Osteocyte (in vitro differentiated cells): Measurements from ENCODE around the gene GIPC2. TPM values are rescaled to one million over a fixed set of nuclear protein-coding genes. Genes with fewer than 3 reads are reported as not detected.

Experiments used
- DNase-seq: peaks from one replicate; pipeline ENCODE4 v3.0.0; 2021; ENCODE audit warnings: mixed read lengths; ENCODE audit not compliant: unreplicated experiment; ENCODE audit errors: extremely low spot score
- H3K27ac Mint-ChIP-seq: one replicate; pipeline ENCODE4 v1.8.0; 2021; ENCODE audit warnings: mild to moderate bottlenecking, mixed read lengths; ENCODE audit not compliant: unreplicated experiment
- H3K27me3 Mint-ChIP-seq: one replicate; pipeline ENCODE4 v1.8.0; 2021; ENCODE audit warnings: mixed read lengths; ENCODE audit not compliant: unreplicated experiment
- H3K36me3 Mint-ChIP-seq: one replicate; pipeline ENCODE4 v1.8.0; 2021; ENCODE audit warnings: mixed read lengths; ENCODE audit not compliant: unreplicated experiment
- H3K4me1 Mint-ChIP-seq: one replicate; pipeline ENCODE4 v1.8.0; 2021; ENCODE audit warnings: mixed read lengths; ENCODE audit not compliant: unreplicated experiment
- H3K4me3 Mint-ChIP-seq: one replicate; pipeline ENCODE4 v1.8.0; 2021; ENCODE audit warnings: mild to moderate bottlenecking, moderate library complexity, mixed read lengths; ENCODE audit not compliant: unreplicated experiment
- H3K9me3 Mint-ChIP-seq: one replicate; pipeline ENCODE4 v1.8.0; 2021; ENCODE audit warnings: mixed read lengths; ENCODE audit not compliant: unreplicated experiment
- total RNA-seq: library from RNA; stranded (reverse); gene quantifications from 2 replicates; pipeline ENCODE4 v1.2.1, GENCODE V29; 2021
- TF ChIP-seq, protein P1 (sequence below): fragments of 200-600 bp; sonication (generic); IDR thresholded peaks from 2 replicates; pipeline ENCODE4 v1.5.0; 2021; ENCODE audit warnings: antibody characterized with exemption, mild to moderate bottlenecking, moderate library complexity

The GIPC2 gene
- total RNA-seq, 1 donor from 2014 or later: 0.08 TPM

DNA sequence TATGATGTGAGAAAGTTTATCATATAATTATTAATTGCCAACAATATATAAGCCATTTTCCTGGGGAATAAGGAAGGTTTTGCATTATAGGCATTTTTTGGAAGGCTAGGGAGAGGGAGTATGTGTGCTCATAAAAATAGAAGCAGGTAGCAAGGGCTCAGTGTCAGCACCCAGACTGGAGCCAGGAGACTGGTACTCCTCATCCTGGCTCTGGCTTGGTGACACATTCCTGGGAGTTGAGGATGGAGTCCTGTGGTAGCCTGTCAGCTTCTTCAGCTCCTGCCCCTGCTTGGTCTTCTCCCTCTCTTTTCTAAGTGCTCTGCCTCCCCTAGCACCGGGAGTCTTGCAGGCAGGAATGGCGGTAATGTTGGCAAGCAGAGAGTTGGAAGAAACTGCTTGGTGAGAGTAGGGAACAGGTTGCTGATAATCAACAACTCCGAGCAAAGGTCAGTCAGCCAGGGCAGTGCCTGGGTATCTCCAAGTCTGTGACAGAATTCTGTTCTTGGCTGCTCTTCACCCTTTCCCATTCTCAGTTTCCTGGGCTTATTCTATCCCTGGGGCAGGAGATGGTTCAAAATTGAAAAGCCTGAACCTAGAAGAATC is 23.0 kb downstream of the GIPC2 start:
- Mint-ChIP-seq H3K27ac (no peak overlapping the region), H3K27me3 (no peaks in the 10 kb centered on the region), H3K4me3 (no peak overlapping the region), H3K36me3 (no peaks in the 10 kb centered on the region), H3K4me1 (peaks cover 20% of the 10 kb centered on the region), H3K9me3 (peaks cover 9% of the 10 kb centered on the region)
- DNase-seq: no peak
- TF ChIP-seq, protein P1, sequence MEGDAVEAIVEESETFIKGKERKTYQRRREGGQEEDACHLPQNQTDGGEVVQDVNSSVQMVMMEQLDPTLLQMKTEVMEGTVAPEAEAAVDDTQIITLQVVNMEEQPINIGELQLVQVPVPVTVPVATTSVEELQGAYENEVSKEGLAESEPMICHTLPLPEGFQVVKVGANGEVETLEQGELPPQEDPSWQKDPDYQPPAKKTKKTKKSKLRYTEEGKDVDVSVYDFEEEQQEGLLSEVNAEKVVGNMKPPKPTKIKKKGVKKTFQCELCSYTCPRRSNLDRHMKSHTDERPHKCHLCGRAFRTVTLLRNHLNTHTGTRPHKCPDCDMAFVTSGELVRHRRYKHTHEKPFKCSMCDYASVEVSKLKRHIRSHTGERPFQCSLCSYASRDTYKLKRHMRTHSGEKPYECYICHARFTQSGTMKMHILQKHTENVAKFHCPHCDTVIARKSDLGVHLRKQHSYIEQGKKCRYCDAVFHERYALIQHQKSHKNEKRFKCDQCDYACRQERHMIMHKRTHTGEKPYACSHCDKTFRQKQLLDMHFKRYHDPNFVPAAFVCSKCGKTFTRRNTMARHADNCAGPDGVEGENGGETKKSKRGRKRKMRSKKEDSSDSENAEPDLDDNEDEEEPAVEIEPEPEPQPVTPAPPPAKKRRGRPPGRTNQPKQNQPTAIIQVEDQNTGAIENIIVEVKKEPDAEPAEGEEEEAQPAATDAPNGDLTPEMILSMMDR: no peak

DNA sequence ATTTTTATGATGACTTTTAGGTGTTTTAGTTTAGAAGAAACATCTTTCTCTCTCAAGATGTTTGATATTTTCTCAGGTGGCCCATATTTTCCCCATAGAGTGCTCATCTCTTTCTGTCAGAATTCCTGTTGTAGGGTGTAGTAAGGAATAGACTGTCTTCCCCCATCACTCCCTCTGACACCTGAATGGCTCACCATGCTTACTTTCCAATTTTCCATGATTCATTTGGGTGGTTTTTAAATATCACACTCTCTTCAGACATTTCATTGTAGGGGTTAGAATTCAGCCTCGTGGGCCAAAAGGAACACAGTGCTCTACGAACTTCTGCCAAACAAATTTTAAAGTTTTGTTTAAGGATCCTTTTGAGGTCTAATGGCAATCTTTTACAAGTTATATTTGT is 24.0 kb downstream of the GIPC2 start:
- Mint-ChIP-seq H3K36me3 (no peaks in the 10 kb centered on the region), H3K27me3 (no peaks in the 10 kb centered on the region), H3K4me3 (no peak overlapping the region), H3K27ac (no peak overlapping the region), H3K4me1 (peaks cover 20% of the 10 kb centered on the region), H3K9me3 (peaks cover 9% of the 10 kb centered on the region)
- TF ChIP-seq, protein P1: no peak
- DNase-seq: no peak

DNA sequence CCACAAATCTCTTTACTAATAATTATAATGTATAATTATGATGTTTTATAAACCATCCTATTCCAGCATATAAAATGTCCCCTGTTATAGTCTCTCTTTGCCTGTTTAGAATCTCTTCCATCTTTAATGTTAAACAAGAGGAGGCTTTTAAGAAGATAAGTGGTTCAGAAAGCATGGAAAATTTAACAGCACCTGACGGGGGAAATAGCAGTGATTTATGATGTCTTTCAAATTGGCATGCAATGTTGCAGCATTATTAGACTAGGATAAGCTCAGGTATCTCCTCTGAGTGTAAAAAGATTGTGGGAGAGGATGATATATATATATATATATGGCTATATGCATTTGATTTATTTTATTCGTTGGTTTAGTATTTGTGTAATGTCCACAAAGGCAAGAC is 24.4 kb downstream of the GIPC2 start:
- no peaks in the 10 kb centered on the region for H3K36me3 Mint-ChIP-seq
- H3K27ac Mint-ChIP-seq: no peak overlapping the region
- H3K4me3 Mint-ChIP-seq: no peak overlapping the region
- TF ChIP-seq, protein P1: no peak
- H3K4me1 Mint-ChIP-seq: peaks cover 20% of the 10 kb centered on the region
- no peak for DNase-seq
- peaks cover 9% of the 10 kb centered on the region for H3K9me3 Mint-ChIP-seq
- no peaks in the 10 kb centered on the region for H3K27me3 Mint-ChIP-seq

DNA sequence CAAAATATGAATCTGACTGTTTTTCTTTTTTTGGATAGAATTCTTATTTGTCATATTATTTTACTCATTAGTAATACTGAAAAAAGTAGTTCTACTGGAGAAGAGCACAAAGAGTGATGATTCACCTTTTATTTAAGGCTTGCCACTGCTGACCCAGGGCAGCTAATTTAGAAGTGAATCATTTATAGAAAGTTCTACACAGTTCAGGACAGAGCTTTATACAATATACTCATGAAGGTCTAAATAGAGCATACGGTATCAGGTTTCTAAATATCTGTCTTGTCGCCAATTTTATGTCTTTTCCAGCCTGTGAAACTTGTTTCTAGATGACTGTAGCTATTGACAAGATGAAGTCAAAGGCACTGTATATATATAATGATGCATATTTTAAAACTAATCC is 25.0 kb downstream of the GIPC2 start:
- Mint-ChIP-seq H3K36me3 (no peaks in the 10 kb centered on the region), H3K27ac (peak overlapping the region; percentile 40), H3K4me3 (no peak overlapping the region), H3K4me1 (peaks cover 20% of the 10 kb centered on the region), H3K9me3 (peaks cover 3% of the 10 kb centered on the region), H3K27me3 (no peaks in the 10 kb centered on the region)
- no peak for DNase-seq
- TF ChIP-seq, protein P1: no peak

DNA sequence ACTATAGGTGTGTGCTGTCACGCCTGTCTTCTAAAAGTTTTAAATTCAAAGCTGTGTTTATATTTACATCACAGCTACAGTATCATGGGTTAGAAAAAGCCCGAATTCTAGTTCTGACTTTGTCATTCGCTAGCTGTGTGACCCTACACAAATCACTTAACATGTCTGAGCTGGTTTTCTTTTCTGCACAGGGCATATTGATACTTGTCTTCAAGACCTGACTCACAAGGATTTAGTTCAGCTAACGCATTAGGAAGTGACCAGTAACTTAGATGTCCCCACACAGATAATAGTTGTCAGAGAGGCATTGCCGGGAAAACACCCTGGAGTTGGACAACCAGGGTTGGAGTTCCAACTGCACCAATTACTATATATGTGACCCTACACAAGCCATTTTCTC is 25.9 kb downstream of the GIPC2 start:
- Mint-ChIP-seq H3K36me3 (no peaks in the 10 kb centered on the region), H3K27me3 (no peaks in the 10 kb centered on the region), H3K9me3 (no peaks in the 10 kb centered on the region), H3K4me3 (no peak overlapping the region), H3K4me1 (peaks cover 20% of the 10 kb centered on the region), H3K27ac (peak overlapping the region; percentile 14)
- TF ChIP-seq, protein P1: no peak
- DNase-seq: no peak
